GM21360 (cell line): Measurements from ENCODE around the gene DHDH.

Experiments used
- ATAC-seq: cut with Tn5 transposase; IDR thresholded peaks from one replicate; pipeline ENCODE4 v1.9.1; 2021; ENCODE audit warnings: mild to moderate bottlenecking, moderate library complexity; ENCODE audit not compliant: unreplicated experiment

Gene DHDH

DNA sequence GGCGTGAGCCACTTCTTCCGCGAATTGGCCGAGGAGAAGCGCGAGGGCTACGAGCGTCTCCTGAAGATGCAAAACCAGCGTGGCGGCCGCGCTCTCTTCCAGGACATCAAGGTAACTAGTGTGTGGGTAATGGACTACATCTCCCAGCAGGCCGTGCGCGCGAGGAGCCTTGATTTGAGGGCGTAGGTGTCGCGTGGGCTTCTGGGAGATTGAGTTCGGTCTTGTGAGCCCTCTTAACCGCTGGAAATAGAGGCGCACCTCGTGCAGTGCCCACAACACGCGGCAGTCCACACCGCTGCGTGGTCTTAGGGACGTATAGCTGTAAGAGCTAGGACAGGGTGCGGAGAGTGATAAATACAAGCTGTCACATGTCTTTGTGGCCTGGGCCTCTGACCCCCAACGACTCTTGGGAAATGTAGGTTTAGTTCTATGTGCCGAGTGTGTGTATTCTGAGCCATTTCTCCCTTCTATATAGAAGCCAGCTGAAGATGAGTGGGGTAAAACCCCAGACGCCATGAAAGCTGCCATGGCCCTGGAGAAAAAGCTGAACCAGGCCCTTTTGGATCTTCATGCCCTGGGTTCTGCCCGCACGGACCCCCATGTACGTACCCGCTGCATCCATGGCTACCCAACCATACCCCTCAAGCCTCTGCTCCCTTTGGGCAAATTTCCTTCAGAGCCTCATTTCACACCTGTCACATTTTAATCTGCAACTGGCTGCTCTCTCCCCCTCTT, 32.5 kb downstream of the DHDH start:
- peak; percentile 9 for ATAC-seq

DNA sequence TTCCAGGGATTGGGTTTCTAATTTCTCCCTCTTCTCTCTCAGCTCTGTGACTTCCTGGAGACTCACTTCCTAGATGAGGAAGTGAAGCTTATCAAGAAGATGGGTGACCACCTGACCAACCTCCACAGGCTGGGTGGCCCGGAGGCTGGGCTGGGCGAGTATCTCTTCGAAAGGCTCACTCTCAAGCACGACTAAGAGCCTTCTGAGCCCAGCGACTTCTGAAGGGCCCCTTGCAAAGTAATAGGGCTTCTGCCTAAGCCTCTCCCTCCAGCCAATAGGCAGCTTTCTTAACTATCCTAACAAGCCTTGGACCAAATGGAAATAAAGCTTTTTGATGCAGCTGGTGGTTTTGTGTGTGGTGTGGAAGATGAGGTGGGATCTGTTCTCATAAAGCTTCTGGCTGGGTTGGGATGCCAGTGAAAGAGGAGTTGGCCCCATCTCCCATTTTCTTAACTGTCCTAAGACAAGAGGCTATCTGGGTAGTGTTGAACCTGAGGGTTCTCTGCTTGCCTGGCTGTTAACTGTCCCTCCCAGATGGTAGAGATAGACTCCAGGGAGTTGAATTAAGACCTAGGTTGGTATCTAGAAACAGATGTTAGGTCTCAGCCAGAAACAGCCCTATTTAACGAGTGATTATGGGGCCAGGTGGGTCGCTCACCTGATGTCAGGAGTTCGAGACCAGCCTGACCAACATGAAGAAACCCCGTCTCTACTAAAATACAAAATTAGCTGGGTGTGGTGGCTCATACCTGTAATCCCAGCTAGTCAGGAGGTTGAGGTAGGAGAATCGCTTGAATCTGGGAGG, 33.2 kb downstream of the DHDH start:
- ATAC-seq: no peak

DNA sequence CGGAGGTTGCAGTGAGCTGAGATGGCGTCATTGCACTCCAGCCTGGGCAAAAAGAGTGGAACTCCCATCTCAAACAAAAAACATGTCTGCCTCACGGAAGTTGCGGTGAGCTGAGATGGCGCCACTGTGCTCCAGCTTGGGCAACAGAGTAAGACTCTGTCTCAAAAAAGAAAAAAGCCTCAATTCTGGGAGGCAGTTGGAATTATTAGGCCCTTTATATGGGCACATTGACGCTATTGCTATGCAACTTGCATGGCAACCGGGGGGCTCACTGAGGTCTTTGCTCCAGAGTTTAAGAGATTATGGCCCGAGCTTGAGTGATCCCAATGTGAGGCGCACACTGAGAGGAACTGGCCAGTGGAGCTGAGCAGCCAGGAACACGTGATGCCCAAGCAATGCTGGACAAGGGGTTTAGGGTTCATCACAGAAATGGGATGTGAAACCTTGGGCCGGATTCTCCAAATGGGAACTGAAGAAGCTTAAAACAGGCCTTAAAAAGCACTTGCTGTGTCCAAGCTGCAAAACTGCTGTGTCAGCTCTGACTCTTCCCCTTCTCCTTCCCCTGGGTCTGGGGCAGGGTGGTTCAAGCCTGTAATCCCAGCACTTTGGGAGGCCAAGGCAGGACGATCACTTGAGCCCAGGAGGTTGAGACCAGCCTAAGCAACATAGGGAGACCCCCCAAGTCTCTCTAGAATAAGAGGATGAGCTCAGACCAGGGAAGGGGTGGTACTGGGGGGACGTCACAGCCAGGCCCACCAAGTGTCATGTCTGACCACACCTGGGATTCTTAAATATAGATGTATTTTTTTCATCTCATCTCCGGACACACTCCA, 34.1 kb downstream of the DHDH start:
- no peak for ATAC-seq

DNA sequence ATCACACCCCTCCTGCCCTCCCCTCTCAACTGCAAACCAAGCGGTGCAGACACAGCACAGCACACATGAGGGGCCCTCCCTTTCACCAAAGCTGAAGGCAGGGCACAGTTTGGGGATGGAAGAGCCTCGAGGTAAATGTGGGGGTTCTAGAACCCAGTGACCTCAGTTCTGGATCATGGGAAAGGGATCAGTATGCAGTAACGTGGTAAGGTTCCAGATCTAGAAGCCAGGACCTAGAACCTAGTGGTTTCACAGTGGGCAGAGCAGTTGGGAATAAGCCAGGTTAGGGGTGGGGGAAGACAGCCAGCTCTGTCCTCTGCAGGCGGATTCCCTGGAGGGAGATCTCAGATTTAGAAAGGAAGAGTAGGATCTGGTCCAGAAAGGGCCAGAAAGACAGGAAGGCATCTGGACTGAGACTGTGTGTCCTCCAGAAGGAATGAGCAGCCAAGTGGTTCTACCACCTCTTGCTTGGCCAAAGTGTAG, 34.7 kb downstream of the DHDH start:
- ATAC-seq: no peak

DNA sequence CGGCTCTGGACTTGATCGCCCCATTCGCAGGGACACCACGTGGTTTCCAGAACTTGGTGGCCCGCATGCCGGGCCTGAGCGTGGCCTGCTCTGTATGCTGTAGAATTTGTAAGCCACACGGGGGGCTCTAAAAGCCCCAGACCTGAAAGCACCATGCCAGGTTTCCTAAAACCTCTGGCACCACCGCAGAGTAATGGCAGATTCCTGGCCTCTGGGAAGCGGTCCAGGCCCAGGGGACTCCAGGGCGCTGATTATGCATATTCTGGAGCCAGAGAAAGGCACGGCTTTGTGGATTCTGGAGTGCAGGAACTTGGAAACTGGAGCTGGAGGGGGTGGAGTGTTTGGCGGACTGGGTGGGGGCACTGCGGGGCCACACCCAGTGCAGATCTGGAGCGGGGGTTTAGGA, 35.3 kb downstream of the DHDH start:
- no peak for ATAC-seq

DNA sequence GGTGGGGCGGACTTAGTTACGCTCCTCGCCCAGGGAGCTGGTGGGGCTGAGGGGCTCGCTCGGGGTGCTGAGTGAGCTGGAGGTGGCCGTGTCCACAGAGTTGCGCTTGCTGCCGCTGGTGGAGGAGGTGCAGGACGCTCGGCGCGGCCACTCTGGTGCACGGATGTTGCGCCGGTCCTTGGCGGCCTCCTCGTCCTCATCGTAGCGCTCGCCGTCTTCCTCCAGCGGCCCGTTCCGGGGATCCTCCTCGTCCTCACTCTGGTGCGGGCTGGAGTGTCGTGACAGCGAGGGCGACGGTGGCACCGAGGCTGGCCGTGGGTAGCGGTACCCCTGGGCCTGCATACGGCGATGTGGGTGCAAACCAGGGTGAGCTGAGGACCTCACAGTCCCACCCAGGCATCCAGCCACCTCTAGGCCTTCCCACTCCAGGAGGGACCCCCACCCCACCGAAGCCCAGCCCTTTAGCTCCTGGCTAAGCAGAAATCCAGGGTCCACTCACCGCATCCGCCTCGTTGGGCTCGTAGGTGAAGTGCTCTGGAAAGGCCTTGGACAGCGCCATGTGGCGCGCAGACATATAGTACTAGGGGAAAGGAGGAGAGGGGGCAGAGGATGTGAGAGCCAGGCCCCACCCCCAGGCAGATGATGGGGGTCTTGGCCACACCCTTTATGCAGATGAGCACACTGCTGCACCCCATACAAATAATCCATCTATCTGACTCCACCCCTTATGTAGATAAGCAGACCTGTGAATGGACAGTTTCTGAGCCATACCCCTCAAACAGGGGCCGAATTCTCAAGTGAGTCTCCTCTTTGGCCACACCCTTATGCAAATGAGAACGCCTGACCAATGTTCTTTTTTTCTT, 36.0 kb downstream of the DHDH start:
- no peak for ATAC-seq

DNA sequence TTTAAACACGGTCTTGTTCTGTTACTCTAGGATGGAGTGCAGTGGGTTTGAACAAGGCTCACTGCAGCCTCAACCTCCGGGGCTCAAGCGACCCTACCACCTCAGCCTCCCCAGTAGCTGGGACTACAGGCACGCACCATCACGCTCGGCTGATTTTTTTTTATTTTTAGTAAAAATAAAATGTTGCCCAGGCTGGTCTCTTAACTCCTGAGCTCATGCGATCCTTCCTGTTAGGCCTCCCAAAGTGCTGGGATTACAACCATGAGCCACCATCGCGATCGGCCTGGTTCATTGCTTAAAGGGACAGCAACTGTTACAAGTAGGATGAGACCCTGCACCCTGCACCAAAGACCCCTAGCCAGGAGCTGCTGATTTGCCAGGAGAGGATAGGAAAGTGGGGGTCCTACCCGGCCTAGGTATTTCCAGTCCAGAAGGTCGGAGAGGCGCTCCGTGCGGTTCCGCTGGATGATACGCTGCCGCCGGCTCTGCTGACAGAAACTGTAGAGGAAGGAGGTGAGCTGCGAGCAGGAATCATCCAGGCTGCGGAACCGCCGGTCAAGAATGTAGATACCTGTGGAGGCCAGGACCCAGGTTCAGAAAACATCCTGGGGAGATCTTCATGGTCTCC, 36.8 kb downstream of the DHDH start:
- no peak for ATAC-seq

DNA sequence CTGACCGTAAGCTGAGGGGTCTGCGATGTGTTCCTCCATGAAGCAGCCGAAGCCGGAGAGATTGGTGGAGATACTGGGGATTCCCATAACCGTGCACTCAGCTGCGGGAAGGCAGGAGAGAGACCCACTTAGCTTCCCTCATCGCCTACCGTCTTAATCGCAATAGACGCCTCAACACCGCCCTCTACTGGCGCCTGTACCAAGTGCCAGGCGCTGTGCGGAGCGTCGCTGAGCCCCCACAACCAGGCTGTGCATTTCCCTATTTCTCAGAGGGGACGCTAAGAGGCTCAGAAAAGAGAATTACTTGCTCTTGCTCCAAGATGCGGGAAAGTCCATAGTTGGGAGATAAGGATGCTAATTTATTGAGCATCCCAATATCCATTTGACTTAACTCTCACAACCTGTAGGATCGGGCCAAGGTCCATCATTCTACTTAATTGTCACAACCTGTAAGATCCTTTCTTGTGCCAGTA, 37.5 kb downstream of the DHDH start:
- ATAC-seq: no peak

DNA sequence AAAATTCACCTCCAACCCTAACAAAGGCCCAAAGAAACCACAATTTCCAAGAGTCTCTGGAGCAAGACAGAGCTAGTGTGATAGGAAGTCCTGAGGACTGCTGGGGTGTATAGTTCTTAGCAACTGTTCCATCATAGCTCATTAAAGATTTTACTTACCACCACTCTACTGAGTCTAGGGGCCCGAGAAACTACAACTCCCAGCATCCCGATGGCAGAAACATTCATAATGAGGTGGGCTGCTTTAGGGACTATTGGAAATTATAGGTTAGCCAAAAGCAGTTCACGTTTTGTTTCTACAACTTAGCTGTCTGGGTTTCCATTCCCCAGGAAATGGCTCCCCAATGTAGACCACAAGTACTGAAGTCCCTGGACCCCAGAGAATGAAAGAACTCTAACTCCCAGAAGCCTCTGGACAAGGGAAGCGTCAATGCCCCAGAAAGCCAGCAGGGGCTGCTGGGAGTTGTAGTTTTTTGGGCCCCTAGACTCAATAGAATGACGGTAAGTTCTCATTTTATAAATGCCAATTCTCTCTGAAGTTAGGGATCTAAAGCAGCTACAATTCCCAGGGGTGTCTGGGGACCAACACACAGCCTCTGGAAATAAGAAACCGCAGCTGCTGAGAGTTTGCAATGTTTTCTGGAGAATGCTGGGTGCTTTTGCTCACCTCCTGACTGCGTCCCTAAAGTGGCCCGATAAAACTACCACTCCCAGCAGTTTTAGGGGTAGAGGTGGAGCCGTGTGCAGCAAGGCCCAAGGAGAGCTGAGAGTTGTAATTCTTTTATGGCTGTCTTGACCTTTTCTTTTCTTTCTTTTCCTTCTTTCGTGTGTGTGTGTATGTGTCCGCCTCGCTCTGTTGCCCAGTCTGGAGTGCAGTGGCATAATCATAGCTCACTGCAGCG, 42.7 kb downstream of the DHDH start:
- no peak for ATAC-seq

DNA sequence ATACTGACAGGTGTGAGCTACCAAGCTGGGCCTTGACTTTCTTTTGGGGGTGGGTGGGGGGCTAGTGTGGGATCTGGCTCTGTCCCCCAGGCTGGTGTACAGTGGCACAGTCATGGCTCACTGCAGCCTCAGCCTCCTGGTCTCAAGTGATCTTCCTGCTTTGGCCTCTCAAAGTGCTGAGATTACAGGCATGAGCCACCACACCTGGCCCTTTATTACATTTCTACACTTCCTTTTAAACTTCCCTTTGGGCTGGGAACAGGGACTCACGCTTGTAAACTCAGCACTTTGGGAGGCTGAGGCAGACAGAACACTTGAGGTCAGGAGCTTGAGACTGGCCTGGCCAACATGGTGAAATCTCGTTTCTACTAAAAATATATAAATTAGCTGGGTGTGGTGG, 43.6 kb downstream of the DHDH start:
- ATAC-seq: no peak

DNA sequence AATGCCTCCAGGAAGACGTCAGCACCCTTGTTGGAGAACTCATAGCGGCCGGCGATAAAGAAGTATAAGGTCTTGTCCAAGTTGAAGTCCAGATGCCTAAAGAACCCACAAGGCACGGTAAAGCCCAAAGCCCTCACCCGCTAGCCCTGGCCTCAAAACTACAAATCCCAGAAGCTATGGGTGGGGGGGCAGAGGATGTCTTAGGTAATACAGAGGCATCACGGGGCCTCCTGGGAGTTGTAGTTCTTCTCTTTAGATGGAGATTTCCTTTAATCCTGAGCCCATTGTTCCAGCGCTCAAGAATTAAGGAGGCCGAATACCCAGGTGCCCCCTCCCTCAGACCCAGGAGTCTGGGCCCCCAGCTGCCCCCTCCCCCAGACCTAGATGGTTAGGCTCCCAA, 48.8 kb downstream of the DHDH start:
- ATAC-seq: no peak

DNA sequence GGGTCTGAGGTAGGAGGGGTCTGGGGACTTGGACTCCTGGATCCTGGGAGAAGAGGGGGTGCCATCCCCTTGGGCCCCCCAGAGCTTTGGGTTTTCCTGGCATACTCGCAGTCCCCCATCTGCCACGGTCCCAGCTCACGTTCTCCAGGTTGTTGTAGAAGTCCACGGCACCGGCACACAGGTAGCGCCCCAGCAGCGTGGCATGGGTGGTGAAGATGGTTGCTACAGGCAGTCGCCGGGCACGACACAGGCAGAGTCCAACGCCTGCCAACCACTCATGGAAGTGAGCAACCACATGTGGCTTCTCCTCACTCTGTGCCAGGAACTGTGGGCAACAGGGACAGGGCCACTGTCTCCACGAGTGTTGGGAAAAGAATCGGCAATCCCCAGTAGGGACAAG, 52.2 kb downstream of the DHDH start:
- ATAC-seq: no peak

DNA sequence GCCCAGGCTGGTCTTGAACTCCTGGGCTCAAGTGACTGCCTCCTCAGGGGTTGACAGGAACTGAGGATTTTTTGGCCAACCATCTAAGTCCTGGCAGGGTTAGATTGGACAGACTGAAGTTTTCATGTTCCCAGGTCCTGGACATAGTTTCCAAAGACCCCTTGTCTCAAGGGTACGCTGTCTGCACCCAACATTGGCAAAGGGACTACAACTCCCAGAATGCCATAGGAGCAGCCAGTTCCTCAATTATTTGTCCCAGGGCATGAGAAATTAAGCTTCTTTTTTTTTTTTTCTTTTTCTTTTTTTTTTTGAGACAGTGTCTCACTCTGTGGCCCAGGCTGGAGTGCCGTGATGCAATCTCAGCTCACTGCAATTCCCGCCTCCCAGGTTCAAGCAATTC, 52.7 kb downstream of the DHDH start:
- no peak for ATAC-seq

DNA sequence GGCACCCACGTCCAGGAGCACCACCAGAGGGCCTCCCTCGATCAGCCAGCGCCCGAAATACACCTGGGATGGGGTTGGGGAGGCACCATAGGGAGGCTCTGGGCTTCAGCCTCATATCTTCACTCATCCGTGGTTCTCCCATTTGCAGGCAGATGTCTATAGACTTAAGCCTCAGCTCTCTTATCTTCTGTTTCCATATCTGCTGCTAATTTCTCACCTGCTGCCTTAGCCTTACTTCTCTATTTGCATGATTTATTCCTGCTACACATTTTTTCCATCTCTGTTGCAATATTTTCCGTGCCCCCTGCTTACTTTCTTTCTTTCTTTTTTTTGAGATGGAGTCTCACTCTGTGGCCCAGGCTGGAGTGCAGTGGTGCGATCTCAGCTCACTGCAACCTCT, 53.8 kb downstream of the DHDH start:
- no peak for ATAC-seq

DNA sequence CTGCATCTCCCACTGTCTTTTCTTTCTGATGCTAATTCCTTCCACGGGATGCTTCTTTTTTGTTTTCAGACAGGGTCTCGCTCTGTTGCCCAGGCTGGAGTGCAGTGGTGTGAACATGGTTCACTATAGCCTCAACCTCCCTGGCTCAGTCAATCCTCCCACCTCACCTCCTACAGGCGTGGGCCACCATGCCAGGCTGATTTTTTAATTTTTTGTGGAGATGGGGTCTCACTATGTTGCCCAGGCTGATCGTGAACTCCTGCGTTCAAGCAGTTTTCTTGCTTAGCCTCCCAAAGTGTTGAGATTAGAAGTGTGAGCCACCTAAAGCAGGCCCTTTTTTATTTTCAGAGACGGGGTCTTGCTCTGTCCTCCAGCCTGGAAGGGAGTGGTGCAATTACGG, 54.8 kb downstream of the DHDH start:
- ATAC-seq: no peak

DNA sequence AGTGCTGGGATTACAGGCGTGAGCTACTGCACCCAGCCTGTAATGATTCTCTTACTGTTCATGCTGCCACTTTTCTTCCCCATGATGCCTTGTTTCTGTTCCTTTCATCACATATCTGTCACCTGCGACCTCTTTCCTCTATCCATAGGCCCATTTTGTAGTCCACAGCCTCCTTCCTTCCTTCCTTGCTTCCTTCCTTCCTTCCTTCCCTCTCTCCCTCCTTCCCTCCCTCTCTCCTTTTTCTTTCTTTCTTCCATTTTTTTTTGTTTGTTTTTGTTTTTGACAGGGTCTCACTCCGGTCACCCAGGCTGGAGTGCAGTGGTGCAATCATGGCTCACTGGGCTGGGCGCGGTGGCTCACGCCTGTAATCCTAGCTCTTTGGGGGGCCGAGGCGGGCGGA, 55.4 kb downstream of the DHDH start:
- no peak for ATAC-seq

DNA sequence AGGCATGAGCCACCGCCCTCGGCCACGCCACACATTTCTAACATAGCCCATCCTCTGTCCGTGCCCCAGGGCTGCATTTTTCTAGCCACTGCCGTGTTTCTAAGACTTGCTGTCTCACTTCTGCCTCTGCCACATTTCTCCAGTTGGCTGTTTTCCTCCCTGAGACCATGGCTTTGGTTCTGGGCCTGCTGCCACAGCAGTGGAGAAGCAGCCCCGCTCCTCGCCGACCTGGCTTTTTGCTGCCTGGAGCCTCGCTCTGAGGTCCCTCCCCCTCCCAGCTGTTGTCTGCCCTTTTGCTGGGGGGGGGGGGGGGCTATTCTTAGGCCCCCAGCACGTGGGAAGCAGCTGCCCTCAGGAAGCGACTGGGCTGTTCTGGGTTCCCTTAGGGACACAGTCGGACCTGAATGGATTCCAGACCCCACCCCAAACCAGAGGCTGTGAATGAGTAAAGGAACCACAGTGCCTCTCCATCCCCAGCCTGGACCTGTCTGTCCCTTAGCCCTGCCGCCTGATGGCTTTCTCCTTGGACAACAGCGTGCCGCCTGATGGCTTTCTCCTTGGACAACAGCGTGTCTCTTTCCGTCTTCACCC, 56.3 kb downstream of the DHDH start:
- no peak for ATAC-seq

DNA sequence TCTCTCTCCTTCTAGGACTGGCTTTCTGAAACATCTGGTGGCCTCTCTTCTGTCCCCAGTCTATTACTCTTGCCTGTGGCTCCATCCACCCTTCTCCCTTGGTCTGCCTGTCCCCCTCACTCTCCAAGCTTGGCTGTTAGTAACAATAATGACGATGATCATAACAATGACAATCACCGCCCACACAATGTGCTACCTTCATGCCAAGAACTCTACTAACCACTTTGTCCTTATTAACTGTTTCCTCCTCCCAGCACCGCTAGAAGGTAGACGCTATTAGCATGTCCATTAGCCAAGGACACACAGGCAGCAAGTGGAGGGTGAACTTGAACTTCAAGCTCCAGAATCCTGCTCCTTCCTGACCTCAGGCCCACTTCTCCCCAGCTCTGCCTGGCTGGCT, 56.9 kb downstream of the DHDH start:
- ATAC-seq: no peak
